Measurements from ENCODE around the gene PLLP.

GRCh38 chr16:57300387-57301125 is 16.1 kb upstream of the PLLP start:
- peak; percentile 94 for TF ChIP-seq CTCF (IDR thresholded peaks at IDR 0.05; ENCODE audit: low read length)
- TF ChIP-seq EZH2 (optimal IDR thresholded peaks at IDR 0.05; ENCODE audit: low read depth, low read length): no peak
- no peak for TF ChIP-seq EZH2phosphoT487 (IDR thresholded peaks at IDR 0.05; ENCODE audit: low read length)
